Parathyroid adenoma (tissue), 2 donors: ENCODE data around the gene PLXNB2.
A peak's percentile ranks its signal among the peaks of the same experiment; 100 is the strongest.

Source experiments
- H2AFZ ChIP-seq: fragments of 300-600 bp; sonication (generic); one replicate; pipeline ENCODE4 v1.7.0; 2017; ENCODE audit warnings: antibody characterized with exemption, mild to moderate bottlenecking
- H3K27ac ChIP-seq: fragments of 300-600 bp; sonication (generic); one replicate; pipeline ENCODE4 v1.7.0; 2017
- H3K27me3 ChIP-seq: fragments of 300-600 bp; sonication (generic); one replicate; pipeline ENCODE4 v1.7.0; 2017; ENCODE audit warnings: low read length; ENCODE audit not compliant: control insufficient read depth, insufficient read depth
- H3K36me3 ChIP-seq: fragments of 300-600 bp; sonication (generic); one replicate; pipeline ENCODE4 v1.7.0; 2017; ENCODE audit warnings: low read length; ENCODE audit not compliant: control insufficient read depth, insufficient read depth
- H3K4me1 ChIP-seq: fragments of 300-600 bp; sonication (generic); one replicate; pipeline ENCODE4 v1.7.0; 2017; ENCODE audit warnings: control low read depth
- H3K4me2 ChIP-seq: fragments of 300-600 bp; sonication (generic); one replicate; pipeline ENCODE4 v1.7.0; 2017; ENCODE audit warnings: low read length
- H3K4me3 ChIP-seq: fragments of 300-600 bp; sonication (generic); one replicate; pipeline ENCODE4 v1.7.0; 2017; ENCODE audit warnings: low read depth, low read length
- H3K79me2 ChIP-seq: fragments of 300-600 bp; sonication (generic); one replicate; pipeline ENCODE4 v1.7.0; 2017; ENCODE audit warnings: control low read depth
- H3K9ac ChIP-seq: fragments of 300-600 bp; sonication (generic); one replicate; pipeline ENCODE4 v1.7.0; 2017; ENCODE audit warnings: mild to moderate bottlenecking
- H3K9me3 ChIP-seq: fragments of 300-600 bp; sonication (generic); one replicate; pipeline ENCODE4 v1.7.0; 2017; ENCODE audit warnings: low read length; ENCODE audit not compliant: control insufficient read depth
- TF ChIP-seq, protein P1 (sequence below): fragments of 300-600 bp; sonication (generic); IDR thresholded peaks from one replicate; pipeline ENCODE4 v1.7.0; 2017; ENCODE audit warnings: antibody characterized with exemption, mild to moderate bottlenecking
- donor health status: primary hyperparathyroidism.

PLXNB2 gene

DNA sequence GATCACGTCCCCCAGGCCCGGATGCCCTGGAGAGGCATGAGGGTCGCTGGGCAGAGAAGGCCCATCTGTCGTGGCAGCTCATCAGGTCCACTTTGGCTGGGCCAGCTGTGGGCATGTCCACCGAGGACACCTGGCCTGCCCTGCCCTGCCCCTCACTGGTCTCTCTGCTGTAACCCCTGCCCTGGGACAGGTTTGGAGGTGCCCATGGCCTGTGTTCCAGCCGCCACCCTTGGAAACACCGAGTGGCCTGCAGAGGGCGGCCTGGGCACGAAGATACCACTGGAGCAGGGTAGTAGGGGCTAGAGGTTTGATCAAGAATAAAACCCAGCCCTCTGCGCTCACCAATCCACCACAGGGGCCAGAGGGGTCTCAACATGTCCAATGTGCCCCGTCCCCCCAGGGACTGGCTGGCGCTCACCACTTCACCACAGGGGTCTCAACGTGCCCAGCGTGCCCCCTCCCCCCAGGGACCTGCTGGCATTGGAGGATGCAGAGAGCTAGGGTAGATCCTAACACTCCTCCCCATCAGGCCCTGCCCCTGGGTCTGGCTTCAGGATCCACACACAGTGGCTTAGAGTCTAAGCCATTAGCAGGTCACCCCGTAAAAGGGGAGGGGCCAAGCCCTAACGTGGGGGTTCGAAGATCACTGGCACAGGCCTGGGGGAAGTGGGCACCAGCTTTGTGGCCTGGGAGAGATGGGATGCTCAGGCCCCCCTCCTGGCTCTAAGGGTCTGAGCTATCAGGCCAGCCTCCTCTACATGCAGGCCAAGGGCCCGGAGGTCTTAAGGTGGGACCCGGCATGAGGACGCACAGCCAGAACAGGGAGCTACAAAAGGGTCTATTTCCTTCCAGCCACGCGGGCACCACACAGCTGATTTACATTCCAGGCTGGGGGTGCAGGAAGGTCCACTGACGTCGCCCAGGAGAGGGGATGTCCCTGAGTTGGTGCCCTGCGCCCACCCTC lies 55.1 kb downstream of the PLXNB2 start:
- Histone ChIP-seq H3K9me3 (no peaks in the 10 kb centered on the region), H3K4me2 (no peak overlapping the region), H2AFZ (no peak overlapping the region), H3K79me2 (no peaks in the 10 kb centered on the region), H3K27ac (peak overlapping the region; percentile 32), H3K4me1 (peaks cover 4% of the 10 kb centered on the region), H3K27me3 (no peaks in the 10 kb centered on the region), H3K4me3 (no peak overlapping the region), H3K9ac (no peak overlapping the region), H3K36me3 (no peaks in the 10 kb centered on the region)
- TF ChIP-seq, protein P1, sequence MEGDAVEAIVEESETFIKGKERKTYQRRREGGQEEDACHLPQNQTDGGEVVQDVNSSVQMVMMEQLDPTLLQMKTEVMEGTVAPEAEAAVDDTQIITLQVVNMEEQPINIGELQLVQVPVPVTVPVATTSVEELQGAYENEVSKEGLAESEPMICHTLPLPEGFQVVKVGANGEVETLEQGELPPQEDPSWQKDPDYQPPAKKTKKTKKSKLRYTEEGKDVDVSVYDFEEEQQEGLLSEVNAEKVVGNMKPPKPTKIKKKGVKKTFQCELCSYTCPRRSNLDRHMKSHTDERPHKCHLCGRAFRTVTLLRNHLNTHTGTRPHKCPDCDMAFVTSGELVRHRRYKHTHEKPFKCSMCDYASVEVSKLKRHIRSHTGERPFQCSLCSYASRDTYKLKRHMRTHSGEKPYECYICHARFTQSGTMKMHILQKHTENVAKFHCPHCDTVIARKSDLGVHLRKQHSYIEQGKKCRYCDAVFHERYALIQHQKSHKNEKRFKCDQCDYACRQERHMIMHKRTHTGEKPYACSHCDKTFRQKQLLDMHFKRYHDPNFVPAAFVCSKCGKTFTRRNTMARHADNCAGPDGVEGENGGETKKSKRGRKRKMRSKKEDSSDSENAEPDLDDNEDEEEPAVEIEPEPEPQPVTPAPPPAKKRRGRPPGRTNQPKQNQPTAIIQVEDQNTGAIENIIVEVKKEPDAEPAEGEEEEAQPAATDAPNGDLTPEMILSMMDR, result peak; percentile 57

DNA sequence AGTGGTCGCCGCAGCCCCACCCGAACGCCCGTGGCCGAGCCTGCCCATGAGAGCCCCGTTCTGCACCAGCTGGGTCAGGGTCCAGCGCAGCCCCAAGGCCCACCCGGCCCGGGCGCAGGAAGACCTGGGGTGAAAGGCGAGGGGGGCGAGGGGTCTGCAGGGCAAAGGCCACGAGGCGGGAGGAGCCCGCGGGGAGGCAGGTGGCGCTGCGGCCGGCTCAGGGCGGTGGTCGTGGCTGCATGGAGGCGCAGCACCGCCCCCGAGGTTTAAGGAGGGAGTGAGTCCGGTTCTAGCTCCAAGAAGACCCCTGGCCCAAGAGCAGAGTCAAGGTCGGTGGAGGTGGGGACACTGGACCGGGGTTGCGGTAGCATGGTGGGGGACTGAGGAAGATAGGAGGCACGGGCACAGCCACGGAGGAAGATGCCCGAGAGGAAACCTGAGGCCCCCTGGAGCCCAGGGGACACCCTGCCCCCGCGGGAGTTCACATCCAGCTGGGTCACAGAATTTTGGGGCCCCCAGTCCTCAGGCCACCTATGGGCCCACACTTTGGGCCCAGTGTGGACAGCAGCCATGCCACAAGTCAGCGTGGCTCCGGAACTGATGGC lies 55.9 kb downstream of the PLXNB2 start:
- Histone ChIP-seq H3K27ac (peak overlapping the region; percentile 32), H3K9ac (no peak overlapping the region), H3K4me3 (peak overlapping the region; percentile 67), H3K4me1 (peaks cover 4% of the 10 kb centered on the region), H3K27me3 (no peaks in the 10 kb centered on the region), H3K79me2 (no peaks in the 10 kb centered on the region), H2AFZ (peak overlapping the region; percentile 70), H3K36me3 (no peaks in the 10 kb centered on the region), H3K4me2 (peak overlapping the region; percentile 80), H3K9me3 (no peaks in the 10 kb centered on the region)
- TF ChIP-seq, protein P1, result no peak

DNA sequence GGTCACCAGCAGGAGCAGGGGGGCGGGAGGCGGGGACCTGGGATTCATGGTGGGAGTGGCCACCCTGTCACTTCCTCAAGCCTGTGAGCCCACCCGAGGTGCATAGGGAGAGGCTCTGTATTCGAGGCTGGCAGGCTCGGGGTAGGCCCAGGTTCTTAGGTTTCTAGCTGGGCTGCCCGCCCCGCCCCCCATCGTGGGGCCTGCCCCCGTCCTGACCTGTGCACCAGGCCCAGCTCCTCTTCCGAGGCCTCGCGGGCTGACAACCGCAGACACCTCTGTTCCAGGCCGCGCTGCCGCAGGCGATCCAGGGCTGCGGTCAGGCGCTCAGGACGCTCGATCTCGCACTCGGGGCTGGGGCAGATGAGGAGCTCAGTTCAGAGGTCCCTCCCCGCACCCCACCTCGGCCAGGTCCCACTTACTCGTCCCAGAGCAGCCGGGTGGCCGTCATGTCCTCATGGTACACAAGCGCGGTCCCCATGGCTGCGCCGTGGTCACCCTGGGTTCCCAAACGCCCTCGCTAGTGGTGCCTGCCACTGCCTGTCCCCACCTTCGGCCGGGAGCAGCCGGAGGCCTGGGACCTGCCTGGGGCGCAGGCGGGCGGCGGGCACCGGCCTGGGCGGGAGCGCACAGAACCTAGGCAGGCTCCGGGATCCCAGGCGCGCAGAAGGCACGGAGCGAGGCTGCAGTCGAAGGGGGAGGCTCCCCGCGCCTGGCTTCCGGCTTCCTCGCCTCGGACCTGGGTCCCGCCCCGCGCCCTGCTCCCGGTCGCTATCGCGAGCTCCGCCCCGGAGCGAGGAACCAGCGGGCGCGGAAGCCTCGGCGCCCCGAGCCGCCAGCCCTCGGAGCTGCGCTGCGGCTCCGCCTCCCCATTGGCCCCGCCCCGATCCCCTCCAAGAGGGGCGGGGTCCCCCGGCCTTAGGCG lies 56.6 kb downstream of the PLXNB2 start, which contains the start of gene HDAC10:
Gene HDAC10 (minus strand): TSS at position 711 of the 922 bp plus-strand sequence. CDS start 233 bp downstream, at position 478.
- Histone ChIP-seq H3K27ac (peak within 1 kb of the TSS; percentile 41), H3K36me3 (no peaks in the 10 kb centered on the region), H3K27me3 (no peaks in the 10 kb centered on the region), H3K79me2 (no peaks in the 10 kb centered on the region), H3K4me3 (peak within 1 kb of the TSS; percentile 67), H2AFZ (peak within 1 kb of the TSS; percentile 70), H3K9me3 (no peaks in the 10 kb centered on the region), H3K9ac (peak within 1 kb of the TSS; percentile 21), H3K4me1 (peaks cover 4% of the 10 kb centered on the region), H3K4me2 (peak within 1 kb of the TSS; percentile 80)
- TF ChIP-seq, protein P1, result no peak

DNA sequence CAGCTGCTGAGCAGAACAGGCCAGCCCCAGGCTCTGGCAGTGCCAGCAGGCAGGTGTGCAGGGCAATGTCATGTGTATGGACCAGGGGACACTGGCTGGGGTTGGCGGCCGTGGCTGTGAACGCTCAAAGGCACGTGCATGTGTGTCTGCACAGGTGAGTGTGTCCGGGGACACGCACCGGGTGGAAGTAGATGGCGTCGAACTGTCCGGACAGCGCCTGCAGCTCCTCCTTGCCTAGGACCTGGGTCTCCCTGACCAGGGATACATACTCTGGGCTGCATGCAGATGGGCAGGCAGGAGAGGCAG lies 57.2 kb downstream of the PLXNB2 start:
- peak overlapping the region; percentile 80 for H3K4me2 ChIP-seq
- H3K36me3 ChIP-seq, result no peaks in the 10 kb centered on the region
- H3K4me3 ChIP-seq, result peak overlapping the region; percentile 67
- peaks cover 4% of the 10 kb centered on the region for H3K4me1 ChIP-seq
- no peak overlapping the region for H3K9ac ChIP-seq
- no peaks in the 10 kb centered on the region for H3K79me2 ChIP-seq
- TF ChIP-seq, protein P1, result no peak
- no peaks in the 10 kb centered on the region for H3K9me3 ChIP-seq
- no peaks in the 10 kb centered on the region for H3K27me3 ChIP-seq
- H3K27ac ChIP-seq, result no peak overlapping the region
- H2AFZ ChIP-seq, result no peak overlapping the region
